B cell (primary cell): ENCODE measurements around the gene ZCCHC24. TPM values are rescaled to one million over a fixed set of nuclear protein-coding genes. Genes with fewer than 3 reads are reported as not detected.

Experiments
- ATAC-seq: fragments of 200-7000 bp; cut with Tn5 transposase; one replicate; pipeline ENCODE4 v1.10.0; 2021; ENCODE audit warnings: low read depth, mild to moderate bottlenecking, moderate number of reproducible peaks, moderate library complexity
- CTCF ChIA-PET: fragments of 350-600 bp; sonication (Branson Sonifier 250); formaldehyde crosslinking; loops from one replicate; lab custom pipeline; 2021; ENCODE audit warnings: antibody characterized with exemption, inconsistent platforms; lab: Charles Lee
- POLR2A ChIA-PET: fragments of 350-600 bp; sonication (Branson Sonifier 250); formaldehyde crosslinking; loops from one replicate; lab custom pipeline; 2021; ENCODE audit warnings: antibody characterized with exemption; lab: Charles Lee
- DNase-seq: peaks from one replicate; pipeline ENCODE4 v3.0.0; 2013
- H2AFZ ChIP-seq: 2 replicates; pipeline ENCODE4 v1.6.1; 2012; ENCODE audit warnings: mild to moderate bottlenecking, low read depth, low read length; ENCODE audit not compliant: insufficient read depth, poor library complexity, severe bottlenecking
- H3K27ac ChIP-seq, 2 donors: 1 replicate in 1 of 2; 2 replicates in 1 of 2; pipeline ENCODE4 v1.5.1; 2012 to 2013; ENCODE audit warnings: low read length in 2 of 2, mild to moderate bottlenecking in 2 of 2, moderate library complexity in 1 of 2
- H3K27me3 ChIP-seq, 4 experiments: fragments of 200-600 bp in 1 of 4; sonication (generic) in 1 of 4; replicated peaks in 1 of 4; 1 replicate in 2 of 4; 2 replicates in 2 of 4; pipeline versions ENCODE4 v1.6.1 to v1.7.0; 2013 to 2016; ENCODE audit warnings: low read length in 3 of 4, mild to moderate bottlenecking in 2 of 4, mixed read lengths in 1 of 4, moderate library complexity in 1 of 4; ENCODE audit not compliant: insufficient read depth in 4 of 4, control insufficient read depth in 3 of 4; ENCODE audit errors: control extremely low read depth in 1 of 4
- H3K36me3 ChIP-seq, 2 experiments: replicated peaks in 1 of 2; 1 replicate in 1 of 2; 2 replicates in 1 of 2; pipeline versions ENCODE4 v1.6.1 to v1.7.1; 2013; ENCODE audit warnings: low read length in 1 of 2; ENCODE audit not compliant: insufficient read depth in 2 of 2, control insufficient read depth in 1 of 2; ENCODE audit errors: control extremely low read depth in 1 of 2, extremely low read depth in 1 of 2
- H3K4me1 ChIP-seq, 2 donors: fragments of 200-600 bp in 1 of 2; sonication (generic) in 1 of 2; 1 replicate in 1 of 2; 2 replicates in 1 of 2; pipeline versions ENCODE4 v1.5.1 to v1.6.1; 2013 to 2017; ENCODE audit warnings: low read length in 2 of 2; ENCODE audit not compliant: control insufficient read depth in 2 of 2, insufficient read depth in 2 of 2
- H3K4me2 ChIP-seq: replicated peaks from 2 replicates; pipeline ENCODE3; 2012; ENCODE audit warnings: mild to moderate bottlenecking, low read depth, low read length; ENCODE audit not compliant: poor library complexity, severe bottlenecking
- H3K4me3 ChIP-seq, 5 experiments: fragments of 200-600 bp in 1 of 5; sonication (generic) in 1 of 5; 1 replicate in 3 of 5; 2 replicates in 2 of 5; pipeline versions ENCODE4 v1.5.1 to v1.7.0; 2011 to 2016; ENCODE audit warnings: low read length in 4 of 5, mild to moderate bottlenecking in 4 of 5, low read depth in 2 of 5, control low read depth in 1 of 5, moderate library complexity in 1 of 5; ENCODE audit not compliant: insufficient read depth in 1 of 5; ENCODE audit errors: control extremely low read depth in 1 of 5, extremely low read depth in 1 of 5
- H3K79me2 ChIP-seq: fragments of 200-600 bp; sonication (generic); one replicate; pipeline ENCODE4 v1.6.0; 2016; ENCODE audit warnings: low read length; ENCODE audit not compliant: control insufficient read depth, insufficient read depth
- H3K9ac ChIP-seq: fragments of 200-600 bp; sonication (generic); 2 replicates; pipeline ENCODE4 v1.6.1; 2017; ENCODE audit warnings: mild to moderate bottlenecking, low read length, moderate library complexity
- H3K9me3 ChIP-seq, 3 donors: one replicate each; pipeline versions ENCODE4 v1.6.1 to v1.7.1; 2013; ENCODE audit warnings: low read length in 2 of 3; ENCODE audit not compliant: control insufficient read depth in 2 of 3, insufficient read depth in 1 of 3; ENCODE audit errors: control extremely low read depth in 1 of 3
- H4K20me1 ChIP-seq: 2 replicates; pipeline ENCODE4 v1.6.0; 2012; ENCODE audit warnings: mild to moderate bottlenecking, low read length; ENCODE audit not compliant: insufficient read depth, control insufficient read depth, poor library complexity, severe bottlenecking
- H3K27ac Mint-ChIP-seq: one replicate; pipeline ENCODE4 v1.8.0; 2021; ENCODE audit warnings: mixed read lengths
- H3K27me3 Mint-ChIP-seq: one replicate; pipeline ENCODE4 v1.8.0; 2021; ENCODE audit warnings: mixed read lengths
- H3K4me1 Mint-ChIP-seq: one replicate; pipeline ENCODE4 v1.8.0; 2021; ENCODE audit warnings: mixed read lengths
- H3K4me3 Mint-ChIP-seq: one replicate; pipeline ENCODE4 v1.8.0; 2021; ENCODE audit warnings: mixed read lengths
- H3K9me3 Mint-ChIP-seq: one replicate; pipeline ENCODE4 v1.8.0; 2022; ENCODE audit warnings: mixed read lengths; ENCODE audit not compliant: insufficient read depth
- EZH2 ChIP-seq: IDR thresholded peaks from 2 replicates; pipeline ENCODE4 v1.6.1; 2012; ENCODE audit warnings: borderline replicate concordance, low read depth, mild to moderate bottlenecking, moderate library complexity, low read length; ENCODE audit not compliant: insufficient read depth, poor library complexity, severe bottlenecking
- WGBS: methylation state at CpG from one replicate; pipeline ENCODE4 v1.1.5; 2013; ENCODE audit warnings: missing lambda C conversion rate; ENCODE audit not compliant: insufficient coverage; 5-methylcytosine and 5-hydroxymethylcytosine counted together
- intact Hi-C: fragments of 100-400 bp; cut with micrococcal nuclease; formaldehyde crosslinking; loops from one replicate; pipeline ENCODE4 v1.10.0; 2022
- polyA plus RNA-seq: library from polyadenylated mRNA; depleted of rRNA; stranded (reverse); fragments of >200 nt; gene quantifications from 2 replicates; pipeline ENCODE4 v1.2.3, GENCODE V29; 2012
- total RNA-seq, 2 donors: library from RNA; stranded (reverse); fragments of 120-200 nt in 1 of 2; gene quantifications; 1 replicate in 1 of 2; 2 replicates in 1 of 2; pipeline versions ENCODE4 v1.2.3 to v1.2.4, GENCODE V29; 2013 to 2022
- TF ChIP-seq, protein P1 (sequence below): fragments of 200-600 bp; IDR thresholded peaks from one replicate; pipeline ENCODE4 v1.8.0; 2022; ENCODE audit warnings: antibody characterized with exemption, mild to moderate bottlenecking

The ZCCHC24 gene
- total and polyA plus RNA-seq, 2 donors (not counting 1 experiment from before 2014, with no cell fraction given) = 0.34 to 2.3 TPM

DNA sequence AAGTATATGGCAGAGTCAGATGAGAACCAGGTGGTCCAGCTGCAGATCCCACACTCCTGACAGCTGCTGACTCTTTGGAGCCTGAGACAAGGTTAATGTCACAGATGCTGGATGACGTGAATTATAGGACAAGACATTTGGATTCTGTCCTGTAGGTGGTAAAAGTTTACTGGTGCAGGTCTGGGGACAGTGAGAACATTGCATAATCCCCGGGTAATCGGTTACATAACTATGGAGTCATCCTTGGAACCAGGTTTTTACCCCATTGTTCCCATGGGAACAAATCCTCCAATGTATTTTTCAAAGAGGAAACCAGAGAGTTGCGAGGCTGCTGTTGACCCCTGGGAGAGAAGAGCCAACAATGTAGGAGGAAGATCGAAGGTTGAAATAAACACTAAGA is 27.5 kb upstream of the ZCCHC24 start:
- 84% methylated on average over 3 of the region's 5 CpGs for WGBS
- no peak overlapping the region for H2AFZ ChIP-seq
- Mint-ChIP-seq H3K4me3 (no peak overlapping the region), H3K4me1 (no peaks in the 10 kb centered on the region), H3K27me3 (peaks cover 40% of the 10 kb centered on the region), H3K27ac (no peak overlapping the region), H3K9me3 (no peaks in the 10 kb centered on the region)
- ChIA-PET POLR2A (no interaction called here), CTCF (interaction anchor here (0.6 to 2.2 kb wide), 2 partner anchors 99 to 264 kb away, joined by 3 to 7 read pairs; no protein-coding TSS in a partner anchor)
- ATAC-seq = no peak
- H3K4me3 ChIP-seq = no peak overlapping the region
- no peak for DNase-seq
- no peak overlapping the region for H3K4me2 ChIP-seq
- no peaks in the 10 kb centered on the region for H3K79me2 ChIP-seq
- no peak overlapping the region for H3K27ac ChIP-seq
- H3K4me1 ChIP-seq = no peaks in the 10 kb centered on the region
- H3K36me3 ChIP-seq = no peaks in the 10 kb centered on the region
- intact Hi-C loops = no loop called here
- H4K20me1 ChIP-seq = no peaks in the 10 kb centered on the region
- H3K27me3 ChIP-seq = peaks cover 0 to 6% (median 2%) of the 10 kb centered on the region in 4 experiments
- H3K9me3 ChIP-seq = no peaks in the 10 kb centered on the region
- TF ChIP-seq, protein P1, sequence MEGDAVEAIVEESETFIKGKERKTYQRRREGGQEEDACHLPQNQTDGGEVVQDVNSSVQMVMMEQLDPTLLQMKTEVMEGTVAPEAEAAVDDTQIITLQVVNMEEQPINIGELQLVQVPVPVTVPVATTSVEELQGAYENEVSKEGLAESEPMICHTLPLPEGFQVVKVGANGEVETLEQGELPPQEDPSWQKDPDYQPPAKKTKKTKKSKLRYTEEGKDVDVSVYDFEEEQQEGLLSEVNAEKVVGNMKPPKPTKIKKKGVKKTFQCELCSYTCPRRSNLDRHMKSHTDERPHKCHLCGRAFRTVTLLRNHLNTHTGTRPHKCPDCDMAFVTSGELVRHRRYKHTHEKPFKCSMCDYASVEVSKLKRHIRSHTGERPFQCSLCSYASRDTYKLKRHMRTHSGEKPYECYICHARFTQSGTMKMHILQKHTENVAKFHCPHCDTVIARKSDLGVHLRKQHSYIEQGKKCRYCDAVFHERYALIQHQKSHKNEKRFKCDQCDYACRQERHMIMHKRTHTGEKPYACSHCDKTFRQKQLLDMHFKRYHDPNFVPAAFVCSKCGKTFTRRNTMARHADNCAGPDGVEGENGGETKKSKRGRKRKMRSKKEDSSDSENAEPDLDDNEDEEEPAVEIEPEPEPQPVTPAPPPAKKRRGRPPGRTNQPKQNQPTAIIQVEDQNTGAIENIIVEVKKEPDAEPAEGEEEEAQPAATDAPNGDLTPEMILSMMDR = no peak
- no peak for TF ChIP-seq EZH2
- no peak overlapping the region for H3K9ac ChIP-seq

DNA sequence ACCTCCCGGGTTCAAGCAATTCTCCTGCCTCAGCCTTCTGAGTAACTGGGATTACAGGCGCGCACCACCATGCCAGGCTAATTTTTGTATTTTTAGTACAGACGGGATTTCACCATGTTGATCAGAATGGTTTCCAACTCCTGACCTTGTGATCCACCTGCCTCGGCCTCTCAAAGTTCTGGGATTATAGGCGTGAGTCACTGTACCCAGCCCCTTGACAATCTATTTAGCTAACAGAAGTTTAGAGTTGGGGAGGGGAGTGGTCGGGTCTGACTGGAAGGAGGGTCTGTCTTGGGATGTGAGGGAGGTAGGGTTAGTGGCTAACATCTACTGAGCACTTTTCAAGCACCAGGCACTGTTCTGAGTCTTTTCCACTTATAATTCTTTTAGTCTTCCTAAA is 27.0 kb upstream of the ZCCHC24 start:
- Mint-ChIP-seq H3K27me3 (peaks cover 39% of the 10 kb centered on the region), H3K4me1 (no peaks in the 10 kb centered on the region), H3K4me3 (no peak overlapping the region), H3K9me3 (no peaks in the 10 kb centered on the region), H3K27ac (no peak overlapping the region)
- no peak for TF ChIP-seq EZH2
- TF ChIP-seq, protein P1 = no peak
- Histone ChIP-seq H2AFZ (no peak overlapping the region), H3K4me2 (no peak overlapping the region), H3K9ac (no peak overlapping the region), H3K4me3 (no peak overlapping the region), H4K20me1 (no peaks in the 10 kb centered on the region), H3K27me3 (peaks cover 0 to 3% (median under 1%) of the 10 kb centered on the region in 4 experiments), H3K9me3 (no peaks in the 10 kb centered on the region), H3K36me3 (no peaks in the 10 kb centered on the region), H3K27ac (no peak overlapping the region), H3K79me2 (no peaks in the 10 kb centered on the region), H3K4me1 (no peaks in the 10 kb centered on the region)
- no peak for ATAC-seq
- no peak for DNase-seq
- intact Hi-C loops = no loop called here
- ChIA-PET POLR2A (interaction anchor here (0.7 kb wide), 1 partner anchor 298 kb away, joined by 3 read pairs; no protein-coding TSS in a partner anchor), CTCF (interaction anchor here (1.5 to 5.7 kb wide), 2 partner anchors 9 to 99 kb away, joined by 4 to 65 read pairs; no protein-coding TSS in a partner anchor)
- 97% methylated on average over 6 of the region's 7 CpGs for WGBS
